DLD1 (cell line): ENCODE measurements around the gene KMT2E.
"Not testable (repeated sequence)": the region's sequence is repeated elsewhere in the genome, so short reads cannot be mapped to it uniquely, and the experiment has no call there.

Experiments
- in situ Hi-C: cut with HindIII; loops from 2 replicates; pipeline ENCODE4 v1.10.0; 2017; ENCODE audit warnings: low sequenced_read_pairs

Gene KMT2E

GRCh38 chr7:105021967-105022366 is 8.0 kb downstream of the KMT2E start:
- in situ Hi-C loops = no loop called here

- in situ Hi-C loops = no loop called here
These were observed 8.5 kb downstream of the KMT2E start for GRCh38 chr7:105022458-105022857.

GRCh38 chr7:105024734-105025133 is 10.7 kb downstream of the KMT2E start:
- in situ Hi-C loops = no loop called here

- in situ Hi-C loops = no loop called here
These were observed 12.7 kb downstream of the KMT2E start for GRCh38 chr7:105026750-105027149.

- in situ Hi-C loops = no loop called here
These were observed 13.3 kb downstream of the KMT2E start for GRCh38 chr7:105027176-105027853.

- in situ Hi-C loops = no loop called here
These were observed 14.0 kb downstream of the KMT2E start for GRCh38 chr7:105028004-105028403.

- in situ Hi-C loops = not testable (repeated sequence)
These were observed 14.9 kb downstream of the KMT2E start for GRCh38 chr7:105028941-105029340.

- in situ Hi-C loops = no loop called here
These were observed 16.4 kb downstream of the KMT2E start for GRCh38 chr7:105030447-105030846.

- in situ Hi-C loops = no loop called here
These were observed 18.7 kb downstream of the KMT2E start for GRCh38 chr7:105032553-105033214.

- in situ Hi-C loops = no loop called here
These were observed 21.3 kb downstream of the KMT2E start for GRCh38 chr7:105035349-105035748.

- in situ Hi-C loops = no loop called here
These were observed 22.5 kb downstream of the KMT2E start for GRCh38 chr7:105036217-105037168.

GRCh38 chr7:105037319-105037718 is 23.3 kb downstream of the KMT2E start:
- in situ Hi-C loops = no loop called here

- in situ Hi-C loops = no loop called here
These were observed 30.6 kb downstream of the KMT2E start for GRCh38 chr7:105044449-105045070.

- in situ Hi-C loops = no loop called here
These were observed 32.4 kb downstream of the KMT2E start for GRCh38 chr7:105046414-105046813.

GRCh38 chr7:105047932-105048331 is 33.9 kb downstream of the KMT2E start:
- in situ Hi-C loops = no loop called here

- in situ Hi-C loops = no loop called here
These were observed 36.5 kb downstream of the KMT2E start for GRCh38 chr7:105050493-105050892.

GRCh38 chr7:105050899-105051298 is 36.9 kb downstream of the KMT2E start:
- in situ Hi-C loops = not testable (repeated sequence)

- in situ Hi-C loops = no loop called here
These were observed 41.1 kb downstream of the KMT2E start for GRCh38 chr7:105055084-105055483.

- in situ Hi-C loops = no loop called here
These were observed 41.6 kb downstream of the KMT2E start for GRCh38 chr7:105055621-105056020.

- in situ Hi-C loops = no loop called here
These were observed 43.5 kb downstream of the KMT2E start for GRCh38 chr7:105057472-105057871.

GRCh38 chr7:105060437-105060836 is 46.4 kb downstream of the KMT2E start:
- in situ Hi-C loops = no loop called here
